Gastrocnemius medialis (tissue), 4 donors: ENCODE data around the gene LAMTOR5.

Experiments used
- CTCF ChIP-seq, 5 experiments: fragments of 450-650 bp in 3 of 5; fragments of 200-600 bp in 2 of 5; sonication (generic) in 2 of 5; IDR thresholded peaks in 4 of 5; conservative IDR thresholded peaks in 1 of 5; 1 replicate in 4 of 5; 2 replicates in 1 of 5; pipeline ENCODE4 v1.5.1; 2016 to 2019; ENCODE audit warnings: antibody characterized with exemption in 5 of 5, mild to moderate bottlenecking in 3 of 5, moderate library complexity in 3 of 5
- POLR2A ChIP-seq, 2 donors: fragments of 450-650 bp; IDR thresholded peaks; one replicate each; pipeline ENCODE4 v1.6.1; 2017; ENCODE audit warnings: antibody characterized with exemption in 2 of 2, mild to moderate bottlenecking in 2 of 2, moderate library complexity in 2 of 2

- TF ChIP-seq POLR2A (IDR thresholded peaks at IDR 0.05): no peak
- no peak for TF ChIP-seq CTCF (IDR thresholded peaks at IDR 0.05 in 4 of 5, conservative IDR thresholded peaks at IDR 0.05 in 1 of 5)
These were observed 11.2 kb upstream of the LAMTOR5 start for GRCh38 chr1:110418729-110419128.
